ENCODE measurements around the gene HEYL. TPM values are rescaled to one million over a fixed set of nuclear protein-coding genes. Genes with fewer than 3 reads are reported as not detected.

HEYL gene
- total and polyA plus RNA-seq, 2 of the 8 experiments (the other 6 are each of a cell fraction or from before 2014, with no cell fraction given): 1.8 to 3.1 TPM

DNA sequence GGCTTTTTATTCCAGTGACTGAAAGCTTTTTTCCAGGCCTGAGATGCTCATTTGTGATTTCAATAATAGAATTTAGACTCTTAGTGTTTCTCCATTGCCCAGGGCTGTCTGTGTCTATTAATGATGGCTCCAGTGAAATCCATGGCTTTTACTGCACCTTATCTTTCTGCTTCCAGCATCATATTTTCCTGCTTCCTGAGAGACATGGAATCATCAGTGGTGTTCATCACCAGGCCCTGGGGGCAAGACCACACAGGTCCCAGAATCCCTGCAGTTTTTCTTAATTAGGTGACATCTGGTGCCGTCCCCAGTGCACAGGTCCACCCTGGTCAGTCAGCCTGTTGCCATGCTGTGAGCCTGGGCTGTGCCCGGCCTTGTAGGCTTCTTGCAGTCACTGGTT, 16.9 kb upstream of the HEYL start (continued):
- TF ChIP-seq, protein P1, sequence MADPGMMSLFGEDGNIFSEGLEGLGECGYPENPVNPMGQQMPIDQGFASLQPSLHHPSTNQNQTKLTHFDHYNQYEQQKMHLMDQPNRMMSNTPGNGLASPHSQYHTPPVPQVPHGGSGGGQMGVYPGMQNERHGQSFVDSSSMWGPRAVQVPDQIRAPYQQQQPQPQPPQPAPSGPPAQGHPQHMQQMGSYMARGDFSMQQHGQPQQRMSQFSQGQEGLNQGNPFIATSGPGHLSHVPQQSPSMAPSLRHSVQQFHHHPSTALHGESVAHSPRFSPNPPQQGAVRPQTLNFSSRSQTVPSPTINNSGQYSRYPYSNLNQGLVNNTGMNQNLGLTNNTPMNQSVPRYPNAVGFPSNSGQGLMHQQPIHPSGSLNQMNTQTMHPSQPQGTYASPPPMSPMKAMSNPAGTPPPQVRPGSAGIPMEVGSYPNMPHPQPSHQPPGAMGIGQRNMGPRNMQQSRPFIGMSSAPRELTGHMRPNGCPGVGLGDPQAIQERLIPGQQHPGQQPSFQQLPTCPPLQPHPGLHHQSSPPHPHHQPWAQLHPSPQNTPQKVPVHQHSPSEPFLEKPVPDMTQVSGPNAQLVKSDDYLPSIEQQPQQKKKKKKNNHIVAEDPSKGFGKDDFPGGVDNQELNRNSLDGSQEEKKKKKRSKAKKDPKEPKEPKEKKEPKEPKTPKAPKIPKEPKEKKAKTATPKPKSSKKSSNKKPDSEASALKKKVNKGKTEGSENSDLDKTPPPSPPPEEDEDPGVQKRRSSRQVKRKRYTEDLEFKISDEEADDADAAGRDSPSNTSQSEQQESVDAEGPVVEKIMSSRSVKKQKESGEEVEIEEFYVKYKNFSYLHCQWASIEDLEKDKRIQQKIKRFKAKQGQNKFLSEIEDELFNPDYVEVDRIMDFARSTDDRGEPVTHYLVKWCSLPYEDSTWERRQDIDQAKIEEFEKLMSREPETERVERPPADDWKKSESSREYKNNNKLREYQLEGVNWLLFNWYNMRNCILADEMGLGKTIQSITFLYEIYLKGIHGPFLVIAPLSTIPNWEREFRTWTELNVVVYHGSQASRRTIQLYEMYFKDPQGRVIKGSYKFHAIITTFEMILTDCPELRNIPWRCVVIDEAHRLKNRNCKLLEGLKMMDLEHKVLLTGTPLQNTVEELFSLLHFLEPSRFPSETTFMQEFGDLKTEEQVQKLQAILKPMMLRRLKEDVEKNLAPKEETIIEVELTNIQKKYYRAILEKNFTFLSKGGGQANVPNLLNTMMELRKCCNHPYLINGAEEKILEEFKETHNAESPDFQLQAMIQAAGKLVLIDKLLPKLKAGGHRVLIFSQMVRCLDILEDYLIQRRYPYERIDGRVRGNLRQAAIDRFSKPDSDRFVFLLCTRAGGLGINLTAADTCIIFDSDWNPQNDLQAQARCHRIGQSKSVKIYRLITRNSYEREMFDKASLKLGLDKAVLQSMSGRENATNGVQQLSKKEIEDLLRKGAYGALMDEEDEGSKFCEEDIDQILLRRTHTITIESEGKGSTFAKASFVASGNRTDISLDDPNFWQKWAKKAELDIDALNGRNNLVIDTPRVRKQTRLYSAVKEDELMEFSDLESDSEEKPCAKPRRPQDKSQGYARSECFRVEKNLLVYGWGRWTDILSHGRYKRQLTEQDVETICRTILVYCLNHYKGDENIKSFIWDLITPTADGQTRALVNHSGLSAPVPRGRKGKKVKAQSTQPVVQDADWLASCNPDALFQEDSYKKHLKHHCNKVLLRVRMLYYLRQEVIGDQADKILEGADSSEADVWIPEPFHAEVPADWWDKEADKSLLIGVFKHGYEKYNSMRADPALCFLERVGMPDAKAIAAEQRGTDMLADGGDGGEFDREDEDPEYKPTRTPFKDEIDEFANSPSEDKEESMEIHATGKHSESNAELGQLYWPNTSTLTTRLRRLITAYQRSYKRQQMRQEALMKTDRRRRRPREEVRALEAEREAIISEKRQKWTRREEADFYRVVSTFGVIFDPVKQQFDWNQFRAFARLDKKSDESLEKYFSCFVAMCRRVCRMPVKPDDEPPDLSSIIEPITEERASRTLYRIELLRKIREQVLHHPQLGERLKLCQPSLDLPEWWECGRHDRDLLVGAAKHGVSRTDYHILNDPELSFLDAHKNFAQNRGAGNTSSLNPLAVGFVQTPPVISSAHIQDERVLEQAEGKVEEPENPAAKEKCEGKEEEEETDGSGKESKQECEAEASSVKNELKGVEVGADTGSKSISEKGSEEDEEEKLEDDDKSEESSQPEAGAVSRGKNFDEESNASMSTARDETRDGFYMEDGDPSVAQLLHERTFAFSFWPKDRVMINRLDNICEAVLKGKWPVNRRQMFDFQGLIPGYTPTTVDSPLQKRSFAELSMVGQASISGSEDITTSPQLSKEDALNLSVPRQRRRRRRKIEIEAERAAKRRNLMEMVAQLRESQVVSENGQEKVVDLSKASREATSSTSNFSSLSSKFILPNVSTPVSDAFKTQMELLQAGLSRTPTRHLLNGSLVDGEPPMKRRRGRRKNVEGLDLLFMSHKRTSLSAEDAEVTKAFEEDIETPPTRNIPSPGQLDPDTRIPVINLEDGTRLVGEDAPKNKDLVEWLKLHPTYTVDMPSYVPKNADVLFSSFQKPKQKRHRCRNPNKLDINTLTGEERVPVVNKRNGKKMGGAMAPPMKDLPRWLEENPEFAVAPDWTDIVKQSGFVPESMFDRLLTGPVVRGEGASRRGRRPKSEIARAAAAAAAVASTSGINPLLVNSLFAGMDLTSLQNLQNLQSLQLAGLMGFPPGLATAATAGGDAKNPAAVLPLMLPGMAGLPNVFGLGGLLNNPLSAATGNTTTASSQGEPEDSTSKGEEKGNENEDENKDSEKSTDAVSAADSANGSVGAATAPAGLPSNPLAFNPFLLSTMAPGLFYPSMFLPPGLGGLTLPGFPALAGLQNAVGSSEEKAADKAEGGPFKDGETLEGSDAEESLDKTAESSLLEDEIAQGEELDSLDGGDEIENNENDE (IDR thresholded peaks at IDR 0.05; ENCODE audit: insufficient replicate concordance, low read length): no peak
- no peak for TF ChIP-seq CREB1 (IDR thresholded peaks at IDR 0.05)
- no peak for TF ChIP-seq CHD2 (IDR thresholded peaks at IDR 0.05; ENCODE audit: low read length)
- no peak for TF ChIP-seq TBP (IDR thresholded peaks at IDR 0.05; ENCODE audit: low read depth, low read length)
- TF ChIP-seq, protein P2, sequence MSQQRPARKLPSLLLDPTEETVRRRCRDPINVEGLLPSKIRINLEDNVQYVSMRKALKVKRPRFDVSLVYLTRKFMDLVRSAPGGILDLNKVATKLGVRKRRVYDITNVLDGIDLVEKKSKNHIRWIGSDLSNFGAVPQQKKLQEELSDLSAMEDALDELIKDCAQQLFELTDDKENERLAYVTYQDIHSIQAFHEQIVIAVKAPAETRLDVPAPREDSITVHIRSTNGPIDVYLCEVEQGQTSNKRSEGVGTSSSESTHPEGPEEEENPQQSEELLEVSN (IDR thresholded peaks at IDR 0.05): no peak
- TF ChIP-seq BCL11A (IDR thresholded peaks at IDR 0.05; ENCODE audit: low read depth in 2 of 2, low read length in 2 of 2): no peak
- TF ChIP-seq RAD21 (IDR thresholded peaks at IDR 0.05 in 1 of 2, conservative IDR thresholded peaks at IDR 0.05 in 1 of 2; ENCODE audit: low read depth in 2 of 2, low read length in 2 of 2): no peak
